HAP-1 (cell line): ENCODE measurements around the gene DLD.
A peak's percentile ranks its signal among the peaks of the same experiment; 100 is the strongest.
"Not testable (repeated sequence)": the region's sequence is repeated elsewhere in the genome, so short reads cannot be mapped to it uniquely, and the experiment has no call there.

ENCODE experiments used
- DNase-seq, 2 experiments: peaks; one replicate each; pipeline ENCODE4 v3.0.0-alpha.2; 2016 to 2020; ENCODE audit warnings: low spot score in 2 of 2
- H3K27me3 ChIP-seq: fragments of 250-450 bp; sonication (Bioruptor Pico); 2 replicates; pipeline ENCODE4 v1.5.1; 2020; ENCODE audit warnings: low read depth, mild to moderate bottlenecking, moderate library complexity
- H3K36me3 ChIP-seq: fragments of 250-450 bp; sonication (Bioruptor Pico); replicated peaks from 2 replicates; pipeline ENCODE4 v1.5.1; 2020; ENCODE audit warnings: mild to moderate bottlenecking
- H3K4me1 ChIP-seq: fragments of 250-450 bp; sonication (Bioruptor Pico); 2 replicates; pipeline ENCODE4 v1.5.1; 2020; ENCODE audit warnings: mild to moderate bottlenecking
- H3K4me3 ChIP-seq: fragments of 250-450 bp; sonication (Bioruptor Pico); 2 replicates; pipeline ENCODE4 v1.5.1; 2020; ENCODE audit warnings: mild to moderate bottlenecking, moderate library complexity
- H3K9me3 ChIP-seq: fragments of 250-450 bp; sonication (Bioruptor Pico); 2 replicates; pipeline ENCODE4 v1.5.1; 2020; ENCODE audit warnings: mild to moderate bottlenecking, moderate library complexity
- in situ Hi-C: fragments of 300-500 bp; cut with MboI; formaldehyde crosslinking; loops from 3 replicates; pipeline ENCODE4 v1.14.3; 2020; ENCODE audit warnings: low sequenced_read_pairs, inconsistent platforms, mixed read lengths

DLD gene

GRCh38 chr7:107911981-107912380 is 21.0 kb downstream of the DLD start:
- H3K9me3 ChIP-seq: no peaks in the 10 kb centered on the region
- peaks cover 3% of the 10 kb centered on the region; the same call in 1 of the 2 replicates for H3K4me1 ChIP-seq
- in situ Hi-C loops: no loop called here
- H3K4me3 ChIP-seq: no peak overlapping the region
- DNase-seq: no peak
- H3K36me3 ChIP-seq: peaks cover 55% of the 10 kb centered on the region
- no peaks in the 10 kb centered on the region for H3K27me3 ChIP-seq

- Histone ChIP-seq H3K27me3 (no peaks in the 10 kb centered on the region), H3K9me3 (no peaks in the 10 kb centered on the region), H3K36me3 (peaks cover 62% of the 10 kb centered on the region), H3K4me1 (no peaks in the 10 kb centered on the region; the same call in 1 of the 2 replicates), H3K4me3 (no peak overlapping the region)
- DNase-seq: no peak
- in situ Hi-C loops: no loop called here
Observed at GRCh38 chr7:107913851-107914250, 22.9 kb downstream of the DLD start.

- no peak for DNase-seq
- in situ Hi-C loops: no loop called here
- no peaks in the 10 kb centered on the region for H3K9me3 ChIP-seq
- H3K27me3 ChIP-seq: no peaks in the 10 kb centered on the region
- no peaks in the 10 kb centered on the region for H3K4me1 ChIP-seq
- peaks cover 63% of the 10 kb centered on the region for H3K36me3 ChIP-seq
- no peak overlapping the region for H3K4me3 ChIP-seq
Observed at GRCh38 chr7:107914831-107915230, 23.8 kb downstream of the DLD start.

- Histone ChIP-seq H3K4me3 (no peak overlapping the region), H3K27me3 (no peaks in the 10 kb centered on the region), H3K36me3 (peaks cover 67% of the 10 kb centered on the region), H3K4me1 (no peaks in the 10 kb centered on the region), H3K9me3 (no peaks in the 10 kb centered on the region)
- no peak for DNase-seq
- in situ Hi-C loops: no loop called here
Observed at GRCh38 chr7:107915541-107915940, 24.6 kb downstream of the DLD start.

- H3K4me1 ChIP-seq: no peaks in the 10 kb centered on the region
- in situ Hi-C loops: no loop called here
- H3K9me3 ChIP-seq: no peaks in the 10 kb centered on the region
- H3K4me3 ChIP-seq: no peak overlapping the region
- DNase-seq: no peak
- H3K27me3 ChIP-seq: no peaks in the 10 kb centered on the region
- peaks cover 63% of the 10 kb centered on the region for H3K36me3 ChIP-seq
Observed at GRCh38 chr7:107917763-107918651, 27.0 kb downstream of the DLD start.

GRCh38 chr7:107918948-107919347 is 28.0 kb downstream of the DLD start:
- Histone ChIP-seq H3K4me1 (peaks cover under 1% of the 10 kb centered on the region; the same call in 1 of the 2 replicates), H3K4me3 (no peak overlapping the region), H3K9me3 (no peaks in the 10 kb centered on the region), H3K36me3 (peaks cover 71% of the 10 kb centered on the region), H3K27me3 (no peaks in the 10 kb centered on the region)
- DNase-seq: no peak
- in situ Hi-C loops: no loop called here

- in situ Hi-C loops: no loop called here
- peaks cover 12% of the 10 kb centered on the region for H3K4me1 ChIP-seq
- no peaks in the 10 kb centered on the region for H3K27me3 ChIP-seq
- no peaks in the 10 kb centered on the region for H3K9me3 ChIP-seq
- DNase-seq: no peak
- H3K36me3 ChIP-seq: peaks cover 73% of the 10 kb centered on the region
- H3K4me3 ChIP-seq: no peak overlapping the region
Observed at GRCh38 chr7:107920048-107920772, 29.2 kb downstream of the DLD start.

- H3K4me1 ChIP-seq: peaks cover 16% of the 10 kb centered on the region
- in situ Hi-C loops: not testable (repeated sequence)
Observed at GRCh38 chr7:107921826-107922225, 30.8 kb downstream of the DLD start.

GRCh38 chr7:107922886-107923285 is 31.9 kb downstream of the DLD start:
- Histone ChIP-seq H3K36me3 (peaks cover 72% of the 10 kb centered on the region), H3K27me3 (no peaks in the 10 kb centered on the region), H3K4me1 (peaks cover 16% of the 10 kb centered on the region), H3K4me3 (no peak overlapping the region), H3K9me3 (no peaks in the 10 kb centered on the region)
- DNase-seq: no peak
- in situ Hi-C loops: no loop called here

More at GRCh38 chr7:107921826-107922225, 30.8 kb downstream of the DLD start:
- DNase-seq, H3K27me3 ChIP-seq, H3K4me3 ChIP-seq, H3K9me3 ChIP-seq: not testable (repeated sequence)
- H3K36me3 ChIP-seq: peaks cover 72% of the 10 kb centered on the region

- no peak overlapping the region for H3K4me3 ChIP-seq
- H3K36me3 ChIP-seq: peaks cover 74% of the 10 kb centered on the region
- no peaks in the 10 kb centered on the region for H3K9me3 ChIP-seq
- peaks cover 16% of the 10 kb centered on the region for H3K4me1 ChIP-seq
- no peaks in the 10 kb centered on the region for H3K27me3 ChIP-seq
- DNase-seq: peak; percentile 20 to 89
- in situ Hi-C loops: no loop called here
Observed at GRCh38 chr7:107924841-107925504, 34.0 kb downstream of the DLD start.

- H3K4me1 ChIP-seq: peaks cover 18% of the 10 kb centered on the region
- no peak for DNase-seq
- no peaks in the 10 kb centered on the region for H3K9me3 ChIP-seq
- no peaks in the 10 kb centered on the region for H3K27me3 ChIP-seq
- peaks cover 79% of the 10 kb centered on the region for H3K36me3 ChIP-seq
- in situ Hi-C loops: no loop called here
- H3K4me3 ChIP-seq: no peak overlapping the region
Observed at GRCh38 chr7:107926481-107926880, 35.5 kb downstream of the DLD start.

- Histone ChIP-seq H3K4me3 (no peak overlapping the region), H3K27me3 (no peaks in the 10 kb centered on the region), H3K4me1 (peaks cover 50% of the 10 kb centered on the region), H3K36me3 (peaks cover 48% of the 10 kb centered on the region), H3K9me3 (no peaks in the 10 kb centered on the region)
- in situ Hi-C loops: no loop called here
- DNase-seq: no peak
Observed at GRCh38 chr7:107931740-107932515, 40.9 kb downstream of the DLD start.

- no peaks in the 10 kb centered on the region for H3K27me3 ChIP-seq
- H3K4me1 ChIP-seq: peaks cover 59% of the 10 kb centered on the region
- no peak overlapping the region for H3K4me3 ChIP-seq
- peaks cover 39% of the 10 kb centered on the region for H3K36me3 ChIP-seq
- peak; percentile 78 to 97 for DNase-seq
- no peaks in the 10 kb centered on the region for H3K9me3 ChIP-seq
- in situ Hi-C loops: no loop called here
Observed at GRCh38 chr7:107932805-107933204, 41.8 kb downstream of the DLD start.
